T-cell (primary cell): ENCODE data around the gene HIPK2. TPM values are rescaled to one million over a fixed set of nuclear protein-coding genes. Genes with fewer than 3 reads are reported as not detected.

ENCODE experiments used
- ATAC-seq, 4 experiments: fragments of 200-7000 bp in 3 of 4; fragments of 150-1000 bp in 1 of 4; cut with Tn5 transposase; replicated peaks in 1 of 4; 1 replicate in 3 of 4; 2 replicates in 1 of 4; pipeline ENCODE4 v1.10.0; 2021; ENCODE audit warnings: moderate library complexity in 3 of 4, mild to moderate bottlenecking in 2 of 4, moderate number of reproducible peaks in 1 of 4
- CTCF ChIA-PET, 2 donors: fragments of 300-600 bp; sonication (Branson Sonifier 250); formaldehyde crosslinking; loops; one replicate each; lab custom pipeline; 2022; ENCODE audit warnings: antibody characterized with exemption in 2 of 2; lab: Charles Lee
- POLR2A ChIA-PET, 2 donors: fragments of 300-600 bp; sonication (Branson Sonifier 250); formaldehyde crosslinking; loops; one replicate each; lab custom pipeline; 2022; ENCODE audit warnings: antibody characterized with exemption in 2 of 2; lab: Charles Lee
- DNase-seq, 35 experiments: peaks; one replicate each; pipeline versions ENCODE4 v3.0.0 to v3.0.0-alpha.2; 2013 to 2023
- H3K27ac ChIP-seq: one replicate; pipeline ENCODE4 v1.5.1; 2013; ENCODE audit warnings: low read length
- H3K27me3 ChIP-seq, 2 experiments: replicated peaks in 1 of 2; 1 replicate in 1 of 2; 2 replicates in 1 of 2; pipeline versions ENCODE4 v1.6.1 to v1.7.0; 2013; ENCODE audit warnings: low read length in 1 of 2, mixed read lengths in 1 of 2; ENCODE audit not compliant: control insufficient read depth in 2 of 2, insufficient read depth in 2 of 2; ENCODE audit errors: extremely low read depth in 1 of 2
- H3K36me3 ChIP-seq, 2 donors: 1 replicate in 1 of 2; 2 replicates in 1 of 2; pipeline versions ENCODE4 v1.6.1 to v1.7.0; 2013; ENCODE audit warnings: low read length in 1 of 2; ENCODE audit not compliant: control insufficient read depth in 2 of 2, insufficient read depth in 1 of 2; ENCODE audit errors: extremely low read depth in 1 of 2
- H3K4me1 ChIP-seq, 2 experiments: 1 replicate in 1 of 2; 2 replicates in 1 of 2; pipeline versions ENCODE4 v1.6.1 to v1.7.0; 2013; ENCODE audit warnings: low read length in 2 of 2, mixed read lengths in 1 of 2; ENCODE audit not compliant: insufficient read depth in 2 of 2, control insufficient read depth in 1 of 2; ENCODE audit errors: extremely low read depth in 1 of 2
- H3K4me3 ChIP-seq, 2 donors: 1 replicate in 1 of 2; 2 replicates in 1 of 2; pipeline versions ENCODE4 v1.5.1 to v1.7.0; 2013; ENCODE audit warnings: mild to moderate bottlenecking in 2 of 2, low read length in 1 of 2, moderate library complexity in 1 of 2; ENCODE audit not compliant: control insufficient read depth in 1 of 2; ENCODE audit errors: extremely low read depth in 1 of 2
- H3K9me3 ChIP-seq: 2 replicates; pipeline ENCODE4 v1.7.0; 2013
- H3K27ac Mint-ChIP-seq, 2 donors: one replicate each; pipeline ENCODE4 v1.8.0; 2020 to 2021; ENCODE audit warnings: mild to moderate bottlenecking in 2 of 2, mixed read lengths in 2 of 2
- H3K27me3 Mint-ChIP-seq, 2 donors: one replicate each; pipeline ENCODE4 v1.8.0; 2021 to 2022; ENCODE audit warnings: mixed read lengths in 2 of 2
- H3K36me3 Mint-ChIP-seq: one replicate; pipeline ENCODE4 v1.8.0; 2021; ENCODE audit warnings: mixed read lengths
- H3K4me1 Mint-ChIP-seq, 3 donors: one replicate each; pipeline ENCODE4 v1.8.0; 2020 to 2022; ENCODE audit warnings: mixed read lengths in 3 of 3, mild to moderate bottlenecking in 1 of 3
- H3K4me3 Mint-ChIP-seq, 3 donors: one replicate each; pipeline ENCODE4 v1.8.0; 2020 to 2022; ENCODE audit warnings: mild to moderate bottlenecking in 3 of 3, mixed read lengths in 3 of 3, moderate library complexity in 3 of 3
- H3K9me3 Mint-ChIP-seq, 3 donors: one replicate each; pipeline ENCODE4 v1.8.0; 2020 to 2022; ENCODE audit warnings: mixed read lengths in 3 of 3
- WGBS: methylation state at CpG from one replicate; pipeline ENCODE4 v1.1.5; 2013; ENCODE audit warnings: missing lambda C conversion rate; ENCODE audit not compliant: insufficient coverage; 5-methylcytosine and 5-hydroxymethylcytosine counted together
- total RNA-seq, 35 experiments: library from RNA in 6 of 35; stranded (reverse) in 6 of 35; fragments of 120-200 nt in 1 of 35; gene quantifications; one replicate each; pipeline versions ENCODE4 v1.2.1 to v1.2.4 and lab custom pipeline; 2013 to 2026

HIPK2 gene
- total RNA-seq, 5 donors from 2014 or later (not counting 1 experiment from before 2014, with no cell fraction given) = 32.7 to 34.5 (median 33.5) TPM

DNA sequence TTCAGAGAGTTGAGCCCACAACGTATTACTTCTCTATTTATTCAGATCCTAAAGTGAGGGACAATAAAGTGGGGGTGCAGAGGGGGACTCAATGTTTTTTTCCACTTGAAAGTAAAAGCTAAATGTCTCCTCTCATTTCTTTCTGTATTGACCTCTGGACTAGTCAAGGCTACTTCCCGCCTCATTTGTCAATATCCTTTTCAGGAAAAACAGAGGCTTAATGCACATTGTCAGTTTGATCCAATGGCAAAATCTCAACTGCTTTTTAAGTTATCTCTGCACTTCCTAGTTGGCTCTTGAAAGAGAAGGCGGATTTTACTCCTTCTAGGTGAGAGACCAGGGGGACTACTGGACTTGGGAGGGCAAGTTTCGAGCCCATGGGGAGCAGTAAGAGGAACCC is 56.4 kb downstream of the HIPK2 start:
- Histone ChIP-seq H3K27ac (no peak overlapping the region), H3K4me1 (peaks cover 1 to 11% of the 10 kb centered on the region in 2 experiments), H3K4me3 (no peak overlapping the region), H3K27me3 (no peaks in the 10 kb centered on the region), H3K36me3 (peaks cover 0 to 6% of the 10 kb centered on the region in 2 donors), H3K9me3 (no peaks in the 10 kb centered on the region)
- no peak for ATAC-seq
- peaks cover 11% of the 10 kb centered on the region for H3K36me3 Mint-ChIP-seq
- no peak overlapping the region for H3K27ac Mint-ChIP-seq
- peaks cover 22 to 27% (median 25%) of the 10 kb centered on the region in 3 donors for H3K4me1 Mint-ChIP-seq
- no peak overlapping the region for H3K4me3 Mint-ChIP-seq
- DNase-seq = no peak
- no peaks in the 10 kb centered on the region for H3K27me3 Mint-ChIP-seq
- 87% methylated on average over 3 of the region's 4 CpGs for WGBS
- CTCF ChIA-PET = interaction anchor here in 1 of 2 donors (0.6 to 0.7 kb wide), 2 partner anchors 60 to 74 kb away, joined by 3 to 5 read pairs; no protein-coding TSS in a partner anchor
- POLR2A ChIA-PET = no interaction called here
- no peaks in the 10 kb centered on the region for H3K9me3 Mint-ChIP-seq

DNA sequence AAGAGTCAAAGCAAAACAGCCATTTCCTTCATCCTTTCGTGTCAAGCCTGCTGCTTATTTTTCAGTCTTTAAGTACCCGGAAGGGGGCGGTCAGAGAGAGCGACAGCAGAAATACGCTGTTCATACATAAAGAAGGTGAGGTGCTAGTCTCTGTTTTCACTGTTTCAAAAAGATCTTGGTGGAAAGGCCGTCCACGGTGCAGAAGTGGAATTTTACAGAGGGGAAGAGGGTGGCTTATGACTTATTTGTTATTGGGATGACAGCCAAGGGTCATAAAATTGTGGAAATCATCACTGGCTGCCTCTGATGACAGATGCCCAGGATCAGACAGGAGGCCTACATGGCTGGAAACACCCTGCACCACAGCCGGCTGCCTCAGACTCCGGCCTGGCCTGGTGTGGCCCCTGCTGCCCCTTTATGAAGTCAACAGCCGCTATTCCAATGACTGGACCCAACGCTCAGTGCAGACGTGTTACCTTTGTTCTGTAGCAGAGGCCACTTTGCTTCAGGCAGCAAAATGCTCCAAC is 57.0 kb downstream of the HIPK2 start:
- ChIA-PET POLR2A (no interaction called here), CTCF (no interaction called here)
- peaks cover 0 to 7% of the 10 kb centered on the region in 2 experiments for H3K4me1 ChIP-seq
- H3K4me3 ChIP-seq = no peak overlapping the region
- Mint-ChIP-seq H3K27me3 (no peaks in the 10 kb centered on the region), H3K4me3 (no peak overlapping the region), H3K9me3 (no peaks in the 10 kb centered on the region), H3K4me1 (peaks cover 15 to 21% (median 19%) of the 10 kb centered on the region in 3 donors), H3K27ac (no peak overlapping the region), H3K36me3 (peaks cover 17% of the 10 kb centered on the region)
- no peak overlapping the region for H3K27ac ChIP-seq
- peak in 6 of 35 experiments; percentile 13 to 29 (median 15) for DNase-seq
- no peaks in the 10 kb centered on the region for H3K9me3 ChIP-seq
- H3K27me3 ChIP-seq = no peaks in the 10 kb centered on the region
- WGBS = 77% methylated on average over 11 of the region's 12 CpGs
- H3K36me3 ChIP-seq = peaks cover 4 to 11% of the 10 kb centered on the region in 2 donors
- peak; percentile 44 to 72 (median 56) for ATAC-seq

DNA sequence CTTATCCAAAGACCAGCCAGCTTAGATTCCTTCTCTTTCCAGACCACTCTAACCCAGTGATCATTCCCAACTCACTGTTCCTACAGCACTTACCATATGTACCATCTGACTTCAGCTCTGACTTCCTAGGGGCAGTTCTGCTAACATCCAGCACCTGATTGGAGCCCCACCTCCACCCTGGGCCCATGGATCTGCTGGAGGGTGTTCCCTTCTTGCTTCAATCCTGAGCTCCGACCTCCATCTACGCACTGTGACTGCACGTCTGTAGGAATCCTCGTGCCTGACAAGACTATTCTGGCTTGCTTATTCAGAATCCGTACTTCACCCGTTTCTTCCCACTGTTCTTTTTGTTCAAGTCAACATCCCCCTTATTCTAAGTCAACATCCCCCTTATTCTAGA is 57.6 kb downstream of the HIPK2 start:
- Histone ChIP-seq H3K4me3 (no peak overlapping the region), H3K36me3 (peaks cover 9 to 17% of the 10 kb centered on the region in 2 donors), H3K9me3 (no peaks in the 10 kb centered on the region), H3K27ac (no peak overlapping the region), H3K27me3 (no peaks in the 10 kb centered on the region), H3K4me1 (peaks cover 0 to 7% of the 10 kb centered on the region in 2 experiments)
- 86% methylated on average over 4 of the region's 6 CpGs for WGBS
- peaks cover 23% of the 10 kb centered on the region for H3K36me3 Mint-ChIP-seq
- no peaks in the 10 kb centered on the region for H3K9me3 Mint-ChIP-seq
- no peak for ATAC-seq
- no peak overlapping the region for H3K4me3 Mint-ChIP-seq
- peaks cover 10 to 18% (median 13%) of the 10 kb centered on the region in 3 donors for H3K4me1 Mint-ChIP-seq
- POLR2A ChIA-PET = no interaction called here
- no peaks in the 10 kb centered on the region for H3K27me3 Mint-ChIP-seq
- CTCF ChIA-PET = interaction anchor here in 1 of 2 donors (0.8 kb wide), 1 partner anchor 284 kb away, joined by 3 read pairs; no protein-coding TSS in a partner anchor
- no peak for DNase-seq
- H3K27ac Mint-ChIP-seq = no peak overlapping the region

DNA sequence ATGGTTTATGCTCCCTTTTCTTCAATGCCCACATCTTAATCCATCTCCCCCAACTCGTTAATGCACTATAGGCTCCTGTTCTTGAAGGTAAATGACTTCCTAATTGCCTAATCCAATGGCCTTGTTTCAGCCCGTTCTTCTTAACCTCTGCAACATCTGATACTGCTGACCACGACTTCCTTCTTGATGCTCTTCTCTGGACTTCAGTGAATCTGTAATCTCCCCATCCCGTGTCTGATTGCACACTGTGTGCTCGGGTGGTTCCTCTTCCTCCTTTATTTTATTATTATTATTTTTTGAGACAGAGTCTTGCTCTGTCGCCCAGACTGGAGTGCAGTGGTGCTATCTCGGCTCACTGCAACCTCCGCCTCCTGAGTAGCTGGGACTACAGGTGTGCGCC is 58.9 kb downstream of the HIPK2 start:
- H3K27ac Mint-ChIP-seq = no peak overlapping the region
- no peak overlapping the region for H3K4me3 ChIP-seq
- POLR2A ChIA-PET = no interaction called here

DNA sequence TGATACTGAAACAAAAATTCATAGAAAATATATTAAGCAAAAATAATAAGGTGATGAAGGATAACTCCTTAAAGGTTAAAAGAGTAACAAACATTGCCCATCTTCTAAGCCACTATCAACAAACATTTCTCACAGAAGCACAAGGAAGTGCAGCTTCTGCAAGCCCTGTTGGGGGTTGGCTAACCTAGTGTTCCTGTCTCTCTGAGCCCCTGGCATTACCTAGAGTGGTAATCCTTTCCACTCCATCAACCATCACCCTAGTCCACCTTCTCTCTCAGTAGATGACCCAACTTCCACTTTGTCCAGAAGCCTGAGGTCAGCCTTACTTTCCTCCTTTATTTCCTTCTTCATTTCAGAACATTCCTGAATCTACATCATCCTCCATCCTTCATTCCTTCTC is 59.7 kb downstream of the HIPK2 start:
- ChIA-PET POLR2A (no interaction called here), CTCF (interaction anchor here in 1 of 2 donors (1.3 kb wide), 1 partner anchor 72 kb away, joined by 3 read pairs; no protein-coding TSS in a partner anchor)
- Histone ChIP-seq H3K27ac (no peak overlapping the region), H3K4me3 (no peak overlapping the region), H3K27me3 (no peaks in the 10 kb centered on the region), H3K36me3 (peaks cover 9 to 24% of the 10 kb centered on the region in 2 donors), H3K4me1 (peaks cover 0 to 7% of the 10 kb centered on the region in 2 experiments), H3K9me3 (no peaks in the 10 kb centered on the region)
- H3K27ac Mint-ChIP-seq = no peak overlapping the region
- peaks cover 0 to 11% (median 1%) of the 10 kb centered on the region in 3 donors for H3K4me1 Mint-ChIP-seq
- no peak overlapping the region for H3K4me3 Mint-ChIP-seq
- H3K9me3 Mint-ChIP-seq = no peaks in the 10 kb centered on the region
- H3K27me3 Mint-ChIP-seq = no peaks in the 10 kb centered on the region
- DNase-seq (no peak), ATAC-seq (no peak)
- peaks cover 33% of the 10 kb centered on the region for H3K36me3 Mint-ChIP-seq

More for the DNA sequence above, 58.9 kb downstream of the HIPK2 start:
- Histone ChIP-seq H3K36me3 (peaks cover 9 to 23% of the 10 kb centered on the region in 2 donors), H3K9me3 (no peaks in the 10 kb centered on the region), H3K4me1 (peaks cover 0 to 7% of the 10 kb centered on the region in 2 experiments), H3K27ac (no peak overlapping the region), H3K27me3 (no peaks in the 10 kb centered on the region)
- DNase-seq (peak in 1 of 35 experiments; percentile 32), ATAC-seq (no peak)
- H3K27me3 Mint-ChIP-seq = no peaks in the 10 kb centered on the region
- H3K36me3 Mint-ChIP-seq = peaks cover 33% of the 10 kb centered on the region
- H3K9me3 Mint-ChIP-seq = no peaks in the 10 kb centered on the region
- no peak overlapping the region for H3K4me3 Mint-ChIP-seq
- CTCF ChIA-PET = no interaction called here
- H3K4me1 Mint-ChIP-seq = peaks cover 3 to 13% (median 6%) of the 10 kb centered on the region in 3 donors
- WGBS = 81% methylated on average over 2 of the region's 9 CpGs

DNA sequence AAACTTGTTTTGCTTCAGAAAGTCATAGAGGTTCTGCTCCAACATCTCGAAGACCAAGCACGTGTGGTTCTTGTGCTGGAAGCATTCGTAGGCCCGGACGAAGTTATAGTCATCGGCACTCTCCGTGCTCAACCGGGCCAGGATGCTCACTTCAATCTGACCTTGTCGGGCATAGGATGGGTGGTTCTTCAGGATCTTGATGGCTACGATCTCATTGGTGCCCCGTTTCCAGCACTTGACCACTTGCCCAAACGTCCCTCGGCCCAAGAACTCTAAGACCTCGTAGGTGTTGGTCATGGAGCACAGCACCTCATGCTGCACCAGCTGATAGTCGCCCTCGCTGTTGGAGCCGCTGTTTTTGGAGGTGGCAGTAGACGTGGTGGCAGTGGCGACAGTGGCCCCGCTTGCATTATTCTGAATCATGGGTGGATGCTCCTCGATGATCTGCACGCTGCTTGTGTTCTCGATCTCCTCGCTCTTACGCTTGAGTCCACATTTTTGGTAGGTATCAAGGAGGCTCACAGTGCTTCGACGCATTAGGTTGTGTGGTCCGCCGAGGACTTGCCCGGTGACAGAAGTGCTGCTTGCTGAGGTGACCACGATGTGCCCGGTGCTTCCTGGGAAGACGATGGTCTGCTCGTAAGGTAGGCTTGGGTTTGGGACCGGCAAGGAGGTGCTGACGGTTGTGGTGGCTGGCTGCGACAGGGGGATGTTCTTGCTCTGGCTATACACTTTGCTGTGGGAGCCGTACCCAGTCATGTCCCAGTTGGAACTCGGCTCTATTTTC is 61.4 kb downstream of the HIPK2 start:
- 98% methylated on average over 37 of the region's 39 CpGs for WGBS
- Mint-ChIP-seq H3K27ac (no peak overlapping the region), H3K4me1 (peaks cover 0 to 7% (median 6%) of the 10 kb centered on the region in 3 donors), H3K4me3 (no peak overlapping the region), H3K27me3 (no peaks in the 10 kb centered on the region), H3K9me3 (no peaks in the 10 kb centered on the region), H3K36me3 (peaks cover 42% of the 10 kb centered on the region)
- Histone ChIP-seq H3K36me3 (peaks cover 12 to 27% of the 10 kb centered on the region in 2 donors), H3K27me3 (no peaks in the 10 kb centered on the region), H3K27ac (no peak overlapping the region), H3K4me3 (no peak overlapping the region), H3K9me3 (no peaks in the 10 kb centered on the region), H3K4me1 (peaks cover 0 to 7% of the 10 kb centered on the region in 2 experiments)
- ChIA-PET POLR2A (interaction anchor here in 1 of 2 donors (0.7 kb wide), 1 partner anchor 19 kb away, joined by 3 read pairs; no protein-coding TSS in a partner anchor), CTCF (no interaction called here)
- ATAC-seq = no peak
- DNase-seq = no peak
